ENCODE measurements around the gene KIF1C.

- TF ChIP-seq CTCF (conservative IDR thresholded peaks at IDR 0.05; ENCODE audit: low read depth, low read length), result no peak
- no peak for TF ChIP-seq EZH2 (IDR thresholded peaks at IDR 0.05; ENCODE audit: borderline replicate concordance, low read depth, low read length, poor library complexity, severe bottlenecking)
Observed at GRCh38 chr17:4950075-4950745, 47.5 kb upstream of the KIF1C start.
